Pancreas (tissue), 10 donors: ENCODE data around the gene JAKMIP1. TPM values are rescaled to one million over a fixed set of nuclear protein-coding genes. Genes with fewer than 3 reads are reported as not detected.

Experiments
- ATAC-seq, 4 donors: fragments of 200-7000 bp; cut with Tn5 transposase; one replicate each; pipeline versions ENCODE4 v1.8.0 to v1.9.1; 2020; ENCODE audit warnings: mild to moderate bottlenecking in 4 of 4, moderate library complexity in 4 of 4
- DNase-seq, 6 donors: peaks; one replicate each; pipeline ENCODE4 v3.0.0-alpha.2; 2020
- FAIRE-seq: peaks from 2 replicates; lab custom pipeline; 2012; peaks lifted over from hg19 to GRCh38; lab: Jason Lieb, UNC
- H3K27ac ChIP-seq, 4 donors: fragments of 200-600 bp; sonication (generic); 1 replicate in 3 of 4; 2 replicates in 1 of 4; pipeline versions ENCODE4 v1.5.0 to v1.8.0; 2020
- H3K27me3 ChIP-seq, 4 donors: fragments of 200-600 bp; one replicate each; pipeline ENCODE4 v1.8.0; 2021
- H3K36me3 ChIP-seq, 3 donors: fragments of 200-600 bp; sonication (generic) in 1 of 3; one replicate each; pipeline versions ENCODE4 v1.5.0 to v1.8.0; 2020 to 2021
- H3K4me1 ChIP-seq, 3 donors: fragments of 200-600 bp; one replicate each; pipeline ENCODE4 v1.8.0; 2021
- H3K4me3 ChIP-seq, 4 donors: fragments of 200-600 bp; sonication (generic) in 2 of 4; one replicate each; pipeline versions ENCODE4 v1.5.0 to v1.8.0; 2020 to 2021
- H3K9me3 ChIP-seq, 4 donors: fragments of 200-600 bp; one replicate each; pipeline ENCODE4 v1.8.0; 2021
- CTCF ChIP-seq, 4 donors: fragments of 200-600 bp; sonication (generic) in 3 of 4; IDR thresholded peaks; one replicate each; pipeline versions ENCODE4 v1.5.0 to v1.8.0; 2021; ENCODE audit warnings: antibody characterized with exemption in 4 of 4
- WGBS, 2 donors: extraction: QIAGEN DNeasy Blood & Tissue Kit; methylation state at CpG; one replicate each; pipeline ENCODE4 v1.1.7; 2013; 5-methylcytosine and 5-hydroxymethylcytosine counted together
- intact Hi-C, 3 donors: fragments of 100-400 bp; cut with DNase I; formaldehyde crosslinking; loops; one replicate each; pipeline versions ENCODE4 v1.11.1 to v1.14.2; 2022
- polyA plus RNA-seq, 2 donors: library from polyadenylated mRNA; stranded (reverse); fragments of 200-250 nt; gene quantifications; one replicate each; pipeline ENCODE4 v1.2.3, GENCODE V29; 2013
- total RNA-seq, 6 donors: library from RNA; stranded (reverse); fragmentation: NEBNext Ultra II Directional in 4 of 6; extraction: Animal tissue kit (Norgen Biotek cat#: 25700) in 4 of 6; gene quantifications; one replicate each; pipeline versions ENCODE4 v1.2.1 to v1.2.4, GENCODE V29; 2021 to 2023
- donor health status: healthy with polysubstance abuse.
- donor health status: DM: no; HTN: no; CAD: no; lungs with moderate emphysema.
- donor health status: DM: no; HTN: no; CAD: no.
- donor health status: control.
- donor health status: control.
- donor health status: Bipolar disorder and iron deficiency.
- donor health status: DM: yes; HTN: yes; CAD: no.
- donor health status: DM: no; HTN: no; CAD: no.
- donor health status: DM: no; HTN: no; CAD: no.
- donor health status: DM: yes; HTN: yes; CAD: no.

The JAKMIP1 gene
- total RNA-seq: under 1 TPM; 0.16 to 0.98 (median 0.44) TPM
- 1 to 10 TPM; 1.1 to 4.3 TPM for polyA plus RNA-seq

DNA sequence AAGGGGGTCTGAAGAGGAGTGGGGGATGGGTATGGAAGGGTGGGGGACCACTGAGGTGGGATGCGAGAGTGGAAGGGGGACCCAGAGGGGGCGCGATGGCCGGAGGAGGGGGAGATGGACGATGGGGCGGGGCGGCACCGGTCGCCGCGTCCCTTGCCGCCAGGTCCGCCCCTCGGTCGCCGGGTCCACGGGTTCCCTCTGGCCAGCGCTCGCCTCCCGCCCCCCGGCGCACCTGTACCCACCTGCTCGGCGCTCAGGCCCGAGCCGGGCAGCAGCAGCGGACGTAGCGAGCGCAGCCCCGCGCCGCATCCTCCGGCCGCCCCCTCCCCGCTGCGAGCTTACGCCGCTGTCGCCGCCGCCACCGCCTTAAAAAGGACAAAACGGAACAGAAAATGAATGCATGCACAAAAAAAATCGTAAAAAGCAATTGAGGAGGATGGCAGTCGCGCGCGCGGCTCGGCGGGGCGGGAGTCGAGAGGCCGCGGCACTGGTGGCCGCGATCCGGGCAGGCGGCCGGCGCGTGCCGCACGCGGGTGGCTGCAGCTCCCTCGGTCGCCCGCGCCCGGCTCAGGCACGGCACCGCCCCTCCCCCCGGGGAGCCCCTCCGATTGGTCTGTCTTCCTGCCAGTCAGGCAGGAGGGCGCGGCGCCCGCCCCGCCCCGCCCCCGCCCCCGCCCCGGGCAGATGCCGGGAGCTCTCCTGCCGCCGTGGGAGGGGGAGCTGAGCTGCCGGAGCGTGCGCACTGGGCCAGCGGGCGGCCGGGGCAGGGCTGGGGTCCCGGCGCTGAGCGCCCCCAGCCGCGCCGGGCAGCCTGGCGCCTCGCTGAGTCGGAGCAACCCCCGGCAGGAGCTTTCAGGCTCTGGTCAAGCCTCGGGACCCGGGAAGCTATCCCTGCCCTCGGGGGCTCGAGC, at the start of gene JAKMIP1:
Gene JAKMIP1, minus strand, starts transcription at position 539 of the 911 bp plus-strand sequence. CDS start 87,699 bp downstream, outside the sequence.
- ATAC-seq (peak; percentile 87 to 98 (median 94)), DNase-seq (peak; percentile 82 to 93 (median 88)), FAIRE-seq (no peak)
- Histone ChIP-seq H3K4me1 (peaks cover 5 to 11% (median 5%) of the 10 kb centered on the region in 3 donors), H3K36me3 (no peaks in the 10 kb centered on the region), H3K4me3 (peak within 1 kb of the TSS; percentile 30 to 62 (median 39)), H3K27ac (no peak within 1 kb of the TSS), H3K27me3 (peaks cover 0 to 19% (median 2%) of the 10 kb centered on the region in 4 donors), H3K9me3 (no peaks in the 10 kb centered on the region)
- WGBS, 2 donors: 1% methylated on average over 51 to 107 of the region's 107 CpGs
- no peak for TF ChIP-seq CTCF (IDR thresholded peaks at IDR 0.05)
- intact Hi-C loops: no loop called here

DNA sequence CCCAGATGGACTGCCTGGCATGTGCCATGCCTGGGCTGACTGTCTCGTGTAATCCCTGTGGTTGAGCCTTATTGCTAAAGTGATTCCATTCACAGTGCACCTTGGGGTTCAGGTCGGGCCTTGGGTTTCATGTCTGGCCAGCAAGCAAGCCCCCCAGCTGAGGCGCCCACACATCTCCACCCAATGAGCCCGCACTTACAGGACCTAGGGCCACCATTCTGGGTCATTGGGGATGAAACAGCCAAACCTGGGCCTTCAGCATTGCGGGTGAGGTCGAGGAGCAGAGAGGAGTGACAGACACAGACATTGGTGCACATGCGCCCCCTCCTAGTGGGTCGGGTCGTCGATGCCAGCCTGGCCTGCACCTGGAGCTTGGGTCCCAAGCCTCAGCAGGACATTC, 48.0 kb upstream of the JAKMIP1 start:
- ATAC-seq (no peak), FAIRE-seq (no peak), DNase-seq (peak in 1 of 6 donors; percentile 34)
- Histone ChIP-seq H3K27me3 (peaks cover 0 to 35% (median 3%) of the 10 kb centered on the region in 4 donors), H3K36me3 (no peaks in the 10 kb centered on the region), H3K4me3 (no peak overlapping the region), H3K27ac (no peak overlapping the region), H3K4me1 (no peaks in the 10 kb centered on the region), H3K9me3 (no peaks in the 10 kb centered on the region)
- TF ChIP-seq CTCF (IDR thresholded peaks at IDR 0.05): no peak
- 41 to 53% methylated on average over 10 of the region's 10 CpGs for WGBS, 2 donors
- intact Hi-C loops: loop anchor here in 2 of 3 donors (10.0 kb wide), 2 partner anchors 296 to 306 kb away; no protein-coding TSS in a partner anchor

DNA sequence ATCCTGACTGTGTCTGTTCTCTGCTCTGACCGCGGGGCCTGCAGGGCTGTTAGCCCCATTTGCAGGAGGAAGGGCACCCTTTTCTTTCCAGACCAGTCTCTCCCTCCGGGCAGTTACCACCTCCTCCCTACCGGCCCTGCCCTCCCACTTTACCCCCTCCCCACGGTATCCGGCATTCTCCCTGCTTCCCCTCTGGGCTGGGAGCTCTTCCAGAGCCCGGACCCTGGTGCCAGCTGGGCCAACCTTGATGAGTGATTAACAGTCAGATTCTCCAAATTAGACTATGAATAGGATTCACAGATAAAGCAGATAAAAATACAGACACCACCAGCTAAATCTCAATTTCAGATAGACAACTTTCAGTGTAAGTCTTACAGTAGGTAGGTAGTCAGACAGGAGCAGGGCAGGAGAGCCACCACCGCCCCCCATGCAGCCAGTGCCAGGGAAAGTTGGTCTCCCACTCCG, 45.9 kb upstream of the JAKMIP1 start:
- ATAC-seq: no peak
- intact Hi-C loops: loop anchor here in 2 of 3 donors (10.0 kb wide), 2 partner anchors 299 to 309 kb away; no protein-coding TSS in a partner anchor
- Histone ChIP-seq H3K27me3 (peaks cover 0 to 35% (median 3%) of the 10 kb centered on the region in 4 donors), H3K27ac (no peak overlapping the region), H3K4me1 (no peaks in the 10 kb centered on the region), H3K9me3 (no peaks in the 10 kb centered on the region), H3K4me3 (no peak overlapping the region), H3K36me3 (no peaks in the 10 kb centered on the region)
- TF ChIP-seq CTCF (IDR thresholded peaks at IDR 0.05): no peak
- WGBS, 2 donors: 50 to 53% methylated on average over 8 to 9 of the region's 9 CpGs
- FAIRE-seq: no peak
- no peak for DNase-seq

DNA sequence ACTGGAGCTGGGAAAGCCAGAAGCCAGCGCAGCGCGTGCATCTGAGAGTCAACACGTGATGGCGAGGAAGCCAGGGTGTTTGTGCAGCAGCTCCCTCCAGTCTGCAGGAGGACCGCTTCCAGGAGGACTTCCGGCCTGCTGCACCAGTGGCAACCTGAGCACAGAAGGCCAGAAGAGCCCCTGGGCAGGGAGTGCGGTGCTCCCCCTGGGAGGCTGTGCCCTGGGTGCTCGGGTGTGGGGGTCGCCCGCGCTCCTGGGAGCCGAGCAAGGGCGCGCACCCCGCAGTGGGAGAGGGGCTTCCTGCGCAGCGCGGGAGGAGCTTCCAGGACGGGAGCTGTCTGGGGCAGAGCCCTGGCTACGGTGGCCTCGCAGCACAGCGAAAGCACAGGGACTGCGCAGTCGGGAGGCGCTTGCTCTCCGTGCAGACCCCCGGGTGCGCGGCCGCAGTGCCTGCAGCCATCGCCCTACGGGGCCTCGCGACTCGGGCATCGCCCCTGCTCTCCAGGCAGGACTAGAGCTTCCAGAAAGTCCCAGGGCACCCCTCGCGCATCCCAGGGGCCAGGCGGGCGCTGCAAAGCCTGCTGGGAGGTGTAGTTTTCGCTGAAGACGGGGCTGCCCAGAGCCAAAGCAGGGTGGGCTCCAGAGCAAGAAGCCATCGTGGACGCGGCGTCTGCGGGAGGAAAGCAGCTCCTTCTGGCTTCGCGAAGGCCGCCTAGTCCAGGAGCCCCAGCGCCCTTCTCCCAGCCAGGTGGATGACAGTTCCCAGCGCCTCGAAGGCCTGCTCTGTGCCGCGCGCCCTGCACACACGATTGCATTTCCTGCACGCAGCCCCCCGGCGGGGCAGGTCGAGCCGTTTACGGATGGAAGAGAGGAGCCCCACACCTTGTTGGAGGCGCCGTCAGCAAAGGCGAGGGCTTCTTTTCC, 45.2 kb upstream of the JAKMIP1 start:
- H3K9me3 ChIP-seq: no peaks in the 10 kb centered on the region
- ATAC-seq: peak in 3 of 4 donors; percentile 74 to 89 (median 82)
- peak overlapping the region in 1 of 4 donors; percentile 34 for H3K4me3 ChIP-seq
- intact Hi-C loops: loop anchor here in 2 of 3 donors (10.0 kb wide), 2 partner anchors 299 to 309 kb away; no protein-coding TSS in a partner anchor
- WGBS, 2 donors: 10 to 11% methylated on average over 67 of the region's 67 CpGs
- H3K27me3 ChIP-seq: peaks cover 0 to 35% (median 3%) of the 10 kb centered on the region in 4 donors
- H3K27ac ChIP-seq: no peak overlapping the region
- H3K36me3 ChIP-seq: no peaks in the 10 kb centered on the region
- H3K4me1 ChIP-seq: no peaks in the 10 kb centered on the region
- FAIRE-seq: no peak
- DNase-seq: peak in 2 of 6 donors; percentile 28 to 57
- no peak for TF ChIP-seq CTCF (IDR thresholded peaks at IDR 0.05)
